Upper lobe of left lung (tissue), 4 donors: ENCODE measurements around the gene MACROD2.

Experiments
- EP300 ChIP-seq, 4 donors: sonication (generic); formaldehyde crosslinking; IDR thresholded peaks; one replicate each; pipeline ENCODE4 v1.5.1; 2017; ENCODE audit warnings: antibody characterized with exemption in 4 of 4, control low read depth in 2 of 4
- TF ChIP-seq, protein P1 (sequence below), 6 experiments: fragments of 450-650 bp in 4 of 6; fragments of 200-600 bp in 2 of 6; sonication (generic) in 2 of 6; IDR thresholded peaks; one replicate each; pipeline ENCODE4 v1.5.1; 2016 to 2019; ENCODE audit warnings: antibody characterized with exemption in 6 of 6

DNA sequence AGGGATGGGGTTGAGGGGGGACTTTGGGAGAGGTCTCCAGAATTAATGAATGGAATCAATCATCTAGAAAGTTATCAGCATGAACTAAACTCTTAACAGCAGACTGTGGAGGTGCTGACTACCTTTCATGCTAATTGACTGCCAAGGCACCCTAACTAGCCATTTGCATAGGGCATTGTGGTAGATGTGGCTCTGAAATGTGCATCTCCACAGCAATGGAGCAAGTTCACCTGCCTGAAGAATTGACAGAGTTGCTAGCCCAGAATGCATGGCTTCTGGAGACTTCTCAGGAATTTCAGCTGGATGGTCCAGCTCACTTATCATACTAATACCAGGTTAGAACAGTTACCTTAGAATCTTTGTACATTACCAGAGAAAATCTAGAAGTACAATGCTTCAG is 1832.3 kb downstream of the MACROD2 start:
- TF ChIP-seq, protein P1, sequence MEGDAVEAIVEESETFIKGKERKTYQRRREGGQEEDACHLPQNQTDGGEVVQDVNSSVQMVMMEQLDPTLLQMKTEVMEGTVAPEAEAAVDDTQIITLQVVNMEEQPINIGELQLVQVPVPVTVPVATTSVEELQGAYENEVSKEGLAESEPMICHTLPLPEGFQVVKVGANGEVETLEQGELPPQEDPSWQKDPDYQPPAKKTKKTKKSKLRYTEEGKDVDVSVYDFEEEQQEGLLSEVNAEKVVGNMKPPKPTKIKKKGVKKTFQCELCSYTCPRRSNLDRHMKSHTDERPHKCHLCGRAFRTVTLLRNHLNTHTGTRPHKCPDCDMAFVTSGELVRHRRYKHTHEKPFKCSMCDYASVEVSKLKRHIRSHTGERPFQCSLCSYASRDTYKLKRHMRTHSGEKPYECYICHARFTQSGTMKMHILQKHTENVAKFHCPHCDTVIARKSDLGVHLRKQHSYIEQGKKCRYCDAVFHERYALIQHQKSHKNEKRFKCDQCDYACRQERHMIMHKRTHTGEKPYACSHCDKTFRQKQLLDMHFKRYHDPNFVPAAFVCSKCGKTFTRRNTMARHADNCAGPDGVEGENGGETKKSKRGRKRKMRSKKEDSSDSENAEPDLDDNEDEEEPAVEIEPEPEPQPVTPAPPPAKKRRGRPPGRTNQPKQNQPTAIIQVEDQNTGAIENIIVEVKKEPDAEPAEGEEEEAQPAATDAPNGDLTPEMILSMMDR (IDR thresholded peaks at IDR 0.05) = no peak
- TF ChIP-seq EP300 (IDR thresholded peaks at IDR 0.05) = no peak
